Activated naive CD8-positive, alpha-beta T cell (primary cell): ENCODE measurements around the gene MTA1.
A peak's percentile ranks its signal among the peaks of the same experiment; 100 is the strongest.

ENCODE experiments used
- H3K27ac Mint-ChIP-seq: one replicate; pipeline ENCODE4 v1.8.0; 2021; ENCODE audit warnings: mixed read lengths
- H3K27me3 Mint-ChIP-seq: one replicate; pipeline ENCODE4 v1.8.0; 2021; ENCODE audit warnings: mixed read lengths
- H3K36me3 Mint-ChIP-seq: one replicate; pipeline ENCODE4 v1.8.0; 2021; ENCODE audit warnings: mixed read lengths
- H3K4me1 Mint-ChIP-seq: one replicate; pipeline ENCODE4 v1.8.0; 2021; ENCODE audit warnings: low read depth, mixed read lengths
- H3K4me3 Mint-ChIP-seq: one replicate; pipeline ENCODE4 v1.8.0; 2021; ENCODE audit warnings: mild to moderate bottlenecking, mixed read lengths
- H3K9me3 Mint-ChIP-seq: one replicate; pipeline ENCODE4 v1.8.0; 2021; ENCODE audit warnings: low read depth, mixed read lengths

Gene MTA1

GRCh38 chr14:105421723-105422615 lies 2.3 kb downstream of the MTA1 start:
- H3K27me3 Mint-ChIP-seq, result no peaks in the 10 kb centered on the region
- peaks cover 19% of the 10 kb centered on the region for H3K4me1 Mint-ChIP-seq
- H3K4me3 Mint-ChIP-seq, result peak overlapping the region; percentile 89
- H3K9me3 Mint-ChIP-seq, result no peaks in the 10 kb centered on the region
- peak overlapping the region; percentile 85 for H3K27ac Mint-ChIP-seq
- peaks cover 5% of the 10 kb centered on the region for H3K36me3 Mint-ChIP-seq

GRCh38 chr14:105422695-105423487 lies 3.3 kb downstream of the MTA1 start:
- peak overlapping the region; percentile 66 for H3K27ac Mint-ChIP-seq
- peaks cover 23% of the 10 kb centered on the region for H3K4me1 Mint-ChIP-seq
- H3K27me3 Mint-ChIP-seq, result no peaks in the 10 kb centered on the region
- peak overlapping the region; percentile 89 for H3K4me3 Mint-ChIP-seq
- no peaks in the 10 kb centered on the region for H3K9me3 Mint-ChIP-seq
- H3K36me3 Mint-ChIP-seq, result peaks cover 8% of the 10 kb centered on the region

GRCh38 chr14:105423488-105424195 lies 4.0 kb downstream of the MTA1 start:
- Mint-ChIP-seq H3K27ac (peak overlapping the region; percentile 41), H3K4me1 (peaks cover 23% of the 10 kb centered on the region), H3K27me3 (no peaks in the 10 kb centered on the region), H3K36me3 (peaks cover 8% of the 10 kb centered on the region), H3K9me3 (no peaks in the 10 kb centered on the region), H3K4me3 (no peak overlapping the region)

- peaks cover 8% of the 10 kb centered on the region for H3K36me3 Mint-ChIP-seq
- H3K27ac Mint-ChIP-seq, result no peak overlapping the region
- H3K9me3 Mint-ChIP-seq, result no peaks in the 10 kb centered on the region
- peaks cover 19% of the 10 kb centered on the region for H3K4me1 Mint-ChIP-seq
- H3K4me3 Mint-ChIP-seq, result no peak overlapping the region
- no peaks in the 10 kb centered on the region for H3K27me3 Mint-ChIP-seq
These were observed 5.2 kb downstream of the MTA1 start for GRCh38 chr14:105424861-105425260.

GRCh38 chr14:105425823-105426247 lies 6.2 kb downstream of the MTA1 start:
- Mint-ChIP-seq H3K4me1 (peaks cover 23% of the 10 kb centered on the region), H3K27ac (no peak overlapping the region), H3K4me3 (no peak overlapping the region), H3K27me3 (no peaks in the 10 kb centered on the region), H3K9me3 (no peaks in the 10 kb centered on the region), H3K36me3 (peaks cover 10% of the 10 kb centered on the region)

GRCh38 chr14:105426416-105427130 lies 6.9 kb downstream of the MTA1 start:
- H3K27me3 Mint-ChIP-seq, result no peaks in the 10 kb centered on the region
- H3K36me3 Mint-ChIP-seq, result peaks cover 10% of the 10 kb centered on the region
- H3K27ac Mint-ChIP-seq, result no peak overlapping the region
- peaks cover 21% of the 10 kb centered on the region for H3K4me1 Mint-ChIP-seq
- H3K9me3 Mint-ChIP-seq, result no peaks in the 10 kb centered on the region
- no peak overlapping the region for H3K4me3 Mint-ChIP-seq

GRCh38 chr14:105427412-105427811 lies 7.8 kb downstream of the MTA1 start:
- no peaks in the 10 kb centered on the region for H3K27me3 Mint-ChIP-seq
- no peak overlapping the region for H3K4me3 Mint-ChIP-seq
- peaks cover 15% of the 10 kb centered on the region for H3K4me1 Mint-ChIP-seq

GRCh38 chr14:105427936-105428485 lies 8.4 kb downstream of the MTA1 start:
- Mint-ChIP-seq H3K4me1 (peaks cover 13% of the 10 kb centered on the region), H3K4me3 (no peak overlapping the region), H3K27ac (no peak overlapping the region)

More at GRCh38 chr14:105427412-105427811, 7.8 kb downstream of the MTA1 start:
- peak overlapping the region; percentile 54 for H3K27ac Mint-ChIP-seq
- peaks cover 10% of the 10 kb centered on the region for H3K36me3 Mint-ChIP-seq
- no peaks in the 10 kb centered on the region for H3K9me3 Mint-ChIP-seq

GRCh38 chr14:105430042-105430441 lies 10.4 kb downstream of the MTA1 start:
- H3K4me3 Mint-ChIP-seq, result no peak overlapping the region
- H3K4me1 Mint-ChIP-seq, result peaks cover 15% of the 10 kb centered on the region
- H3K36me3 Mint-ChIP-seq, result peaks cover 10% of the 10 kb centered on the region
- no peaks in the 10 kb centered on the region for H3K27me3 Mint-ChIP-seq
- H3K27ac Mint-ChIP-seq, result no peak overlapping the region
- no peaks in the 10 kb centered on the region for H3K9me3 Mint-ChIP-seq

More at GRCh38 chr14:105427936-105428485, 8.4 kb downstream of the MTA1 start:
- no peaks in the 10 kb centered on the region for H3K27me3 Mint-ChIP-seq
- no peaks in the 10 kb centered on the region for H3K9me3 Mint-ChIP-seq
- H3K36me3 Mint-ChIP-seq, result peaks cover 10% of the 10 kb centered on the region

GRCh38 chr14:105430565-105430964 lies 10.9 kb downstream of the MTA1 start:
- H3K27me3 Mint-ChIP-seq, result no peaks in the 10 kb centered on the region
- no peak overlapping the region for H3K27ac Mint-ChIP-seq
- peaks cover 17% of the 10 kb centered on the region for H3K4me1 Mint-ChIP-seq
- peaks cover 10% of the 10 kb centered on the region for H3K36me3 Mint-ChIP-seq
- no peaks in the 10 kb centered on the region for H3K9me3 Mint-ChIP-seq
- H3K4me3 Mint-ChIP-seq, result no peak overlapping the region

GRCh38 chr14:105431256-105431655 lies 11.6 kb downstream of the MTA1 start:
- Mint-ChIP-seq H3K9me3 (no peaks in the 10 kb centered on the region), H3K36me3 (peaks cover 10% of the 10 kb centered on the region), H3K27me3 (no peaks in the 10 kb centered on the region), H3K27ac (no peak overlapping the region), H3K4me3 (no peak overlapping the region), H3K4me1 (peaks cover 20% of the 10 kb centered on the region)

GRCh38 chr14:105432657-105433056 lies 13.0 kb downstream of the MTA1 start:
- H3K27ac Mint-ChIP-seq, result no peak overlapping the region
- peaks cover 15% of the 10 kb centered on the region for H3K4me1 Mint-ChIP-seq
- H3K9me3 Mint-ChIP-seq, result no peaks in the 10 kb centered on the region
- no peaks in the 10 kb centered on the region for H3K27me3 Mint-ChIP-seq
- H3K4me3 Mint-ChIP-seq, result no peak overlapping the region
- peaks cover 2% of the 10 kb centered on the region for H3K36me3 Mint-ChIP-seq

GRCh38 chr14:105433161-105433605 lies 13.6 kb downstream of the MTA1 start:
- Mint-ChIP-seq H3K27ac (no peak overlapping the region), H3K4me1 (peaks cover 15% of the 10 kb centered on the region)

GRCh38 chr14:105436402-105436801 lies 16.8 kb downstream of the MTA1 start:
- Mint-ChIP-seq H3K27ac (no peak overlapping the region), H3K4me3 (no peak overlapping the region), H3K27me3 (no peaks in the 10 kb centered on the region), H3K4me1 (peaks cover 13% of the 10 kb centered on the region), H3K36me3 (no peaks in the 10 kb centered on the region), H3K9me3 (no peaks in the 10 kb centered on the region)

More at GRCh38 chr14:105433161-105433605, 13.6 kb downstream of the MTA1 start:
- Mint-ChIP-seq H3K4me3 (no peak overlapping the region), H3K36me3 (peaks cover 2% of the 10 kb centered on the region), H3K27me3 (no peaks in the 10 kb centered on the region), H3K9me3 (no peaks in the 10 kb centered on the region)
